ENCODE data around the gene TMEM126B.
A peak's percentile ranks its signal among the peaks of the same experiment; 100 is the strongest.
"Not testable (repeated sequence)": the region's sequence is repeated elsewhere in the genome, so short reads cannot be mapped to it uniquely, and the experiment has no call there.

Gene TMEM126B

GRCh38 chr11:85609286-85609685 is 19.1 kb upstream of the TMEM126B start:
- H3K4me1 ChIP-seq (ENCODE audit: insufficient read depth, low read length); H3K9ac ChIP-seq (ENCODE audit: low read depth, low read length): not testable (repeated sequence)

GRCh38 chr11:85611643-85612042 is 16.8 kb upstream of the TMEM126B start:
- not testable (repeated sequence) for H3K4me3 ChIP-seq (ENCODE audit: low read length); H3K9ac ChIP-seq (ENCODE audit: low read depth, low read length); H3K27me3 ChIP-seq (ENCODE audit: insufficient read depth, low read length); H3K4me1 ChIP-seq (ENCODE audit: insufficient read depth, low read length); H3K27ac ChIP-seq (ENCODE audit: low read length); H3K9me3 ChIP-seq (ENCODE audit: insufficient read depth, low read depth, low read length); H3K36me3 ChIP-seq (ENCODE audit: insufficient read depth, low read depth, low read length)

More at GRCh38 chr11:85609286-85609685, 19.1 kb upstream of the TMEM126B start:
- not testable (repeated sequence) for H3K27ac ChIP-seq (ENCODE audit: low read length); H3K9me3 ChIP-seq (ENCODE audit: insufficient read depth, low read depth, low read length); H3K4me3 ChIP-seq (ENCODE audit: low read length); H3K27me3 ChIP-seq (ENCODE audit: insufficient read depth, low read length); H3K36me3 ChIP-seq (ENCODE audit: insufficient read depth, low read depth, low read length)

GRCh38 chr11:85619499-85619898 is 8.9 kb upstream of the TMEM126B start:
- H3K9ac ChIP-seq (ENCODE audit: low read depth, low read length), result no peak overlapping the region
- no peaks in the 10 kb centered on the region; the same call in 1 of the 2 replicates for H3K4me1 ChIP-seq (ENCODE audit: insufficient read depth, low read length)
- H3K27me3 ChIP-seq (ENCODE audit: insufficient read depth, low read length), result no peaks in the 10 kb centered on the region
- no peak overlapping the region for H3K27ac ChIP-seq (ENCODE audit: low read length)
- H3K36me3 ChIP-seq (ENCODE audit: insufficient read depth, low read depth, low read length), result no peaks in the 10 kb centered on the region
- no peaks in the 10 kb centered on the region for H3K9me3 ChIP-seq (ENCODE audit: insufficient read depth, low read depth, low read length)
- no peak overlapping the region for H3K4me3 ChIP-seq (ENCODE audit: low read length)

GRCh38 chr11:85620256-85620655 is 8.1 kb upstream of the TMEM126B start:
- no peak overlapping the region for H3K27ac ChIP-seq (ENCODE audit: low read length)
- no peaks in the 10 kb centered on the region for H3K36me3 ChIP-seq (ENCODE audit: insufficient read depth, low read depth, low read length)
- H3K27me3 ChIP-seq (ENCODE audit: insufficient read depth, low read length), result no peaks in the 10 kb centered on the region
- H3K9ac ChIP-seq (ENCODE audit: low read depth, low read length), result no peak overlapping the region
- no peaks in the 10 kb centered on the region; the same call in 1 of the 2 replicates for H3K4me1 ChIP-seq (ENCODE audit: insufficient read depth, low read length)
- H3K4me3 ChIP-seq (ENCODE audit: low read length), result no peak overlapping the region
- H3K9me3 ChIP-seq (ENCODE audit: insufficient read depth, low read depth, low read length), result no peaks in the 10 kb centered on the region

GRCh38 chr11:85626496-85626895 is 1.9 kb upstream of the TMEM126B start:
- H3K9me3 ChIP-seq (ENCODE audit: insufficient read depth, low read depth, low read length), result no peaks in the 10 kb centered on the region
- H3K4me3 ChIP-seq (ENCODE audit: low read length), result peak overlapping the region; percentile 95

GRCh38 chr11:85627332-85627997 is 928 bp upstream of the TMEM126B start, which contains the start of gene DLG2:
TSS of gene DLG2 (minus strand) at chr11:85627344.
- Histone ChIP-seq H3K4me1 (ENCODE audit: insufficient read depth, low read length) (peaks cover 12% of the 10 kb centered on the region; the same call in 1 of the 2 replicates), H3K4me3 (ENCODE audit: low read length) (peak within 1 kb of the TSS; percentile 95), H3K9me3 (ENCODE audit: insufficient read depth, low read depth, low read length) (no peaks in the 10 kb centered on the region), H3K9ac (ENCODE audit: low read depth, low read length) (peak within 1 kb of the TSS; percentile 88), H3K27me3 (ENCODE audit: insufficient read depth, low read length) (no peaks in the 10 kb centered on the region), H3K27ac (ENCODE audit: low read length) (peak within 1 kb of the TSS; percentile 36), H3K36me3 (ENCODE audit: insufficient read depth, low read depth, low read length) (peaks cover 20% of the 10 kb centered on the region)

More at GRCh38 chr11:85626496-85626895, 1.9 kb upstream of the TMEM126B start:
- Histone ChIP-seq H3K27ac (ENCODE audit: low read length) (no peak overlapping the region), H3K4me1 (ENCODE audit: insufficient read depth, low read length) (peaks cover 12% of the 10 kb centered on the region; the same call in 1 of the 2 replicates), H3K9ac (ENCODE audit: low read depth, low read length) (peak overlapping the region; percentile 88; the same call in 1 of the 2 replicates), H3K36me3 (ENCODE audit: insufficient read depth, low read depth, low read length) (peaks cover 11% of the 10 kb centered on the region), H3K27me3 (ENCODE audit: insufficient read depth, low read length) (no peaks in the 10 kb centered on the region)

GRCh38 chr11:85628771-85629341 is 463 bp downstream of the TMEM126B start:
- Histone ChIP-seq H3K4me3 (ENCODE audit: low read length) (peak overlapping the region; percentile 95), H3K4me1 (ENCODE audit: insufficient read depth, low read length) (peaks cover 12% of the 10 kb centered on the region; the same call in 1 of the 2 replicates), H3K9ac (ENCODE audit: low read depth, low read length) (peak overlapping the region; percentile 94), H3K9me3 (ENCODE audit: insufficient read depth, low read depth, low read length) (no peaks in the 10 kb centered on the region), H3K27ac (ENCODE audit: low read length) (no peak overlapping the region), H3K27me3 (ENCODE audit: insufficient read depth, low read length) (no peaks in the 10 kb centered on the region), H3K36me3 (ENCODE audit: insufficient read depth, low read depth, low read length) (peaks cover 26% of the 10 kb centered on the region)

- Histone ChIP-seq H3K9me3 (ENCODE audit: insufficient read depth, low read depth, low read length) (no peaks in the 10 kb centered on the region), H3K4me1 (ENCODE audit: insufficient read depth, low read length) (peaks cover 3% of the 10 kb centered on the region; the same call in 1 of the 2 replicates), H3K36me3 (ENCODE audit: insufficient read depth, low read depth, low read length) (peaks cover 67% of the 10 kb centered on the region), H3K4me3 (ENCODE audit: low read length) (no peak overlapping the region), H3K27ac (ENCODE audit: low read length) (no peak overlapping the region), H3K9ac (ENCODE audit: low read depth, low read length) (no peak overlapping the region), H3K27me3 (ENCODE audit: insufficient read depth, low read length) (no peaks in the 10 kb centered on the region)
Measured at GRCh38 chr11:85634747-85635146, 6.4 kb downstream of the TMEM126B start.

- no peak overlapping the region for H3K4me3 ChIP-seq (ENCODE audit: low read length)
- H3K36me3 ChIP-seq (ENCODE audit: insufficient read depth, low read depth, low read length), result peaks cover 3% of the 10 kb centered on the region; the same call in 1 of the 2 replicates
- H3K27ac ChIP-seq (ENCODE audit: low read length), result no peak overlapping the region
- no peak overlapping the region for H3K9ac ChIP-seq (ENCODE audit: low read depth, low read length)
- H3K4me1 ChIP-seq (ENCODE audit: insufficient read depth, low read length), result peaks cover 5% of the 10 kb centered on the region; the same call in 1 of the 2 replicates
- no peaks in the 10 kb centered on the region for H3K27me3 ChIP-seq (ENCODE audit: insufficient read depth, low read length)
- no peaks in the 10 kb centered on the region for H3K9me3 ChIP-seq (ENCODE audit: insufficient read depth, low read depth, low read length)
Measured at GRCh38 chr11:85643191-85643614, 14.8 kb downstream of the TMEM126B start.

GRCh38 chr11:85647078-85647477 is 18.7 kb downstream of the TMEM126B start:
- peak overlapping the region; percentile 87 for H3K4me3 ChIP-seq (ENCODE audit: low read length)
- no peaks in the 10 kb centered on the region for H3K27me3 ChIP-seq (ENCODE audit: insufficient read depth, low read length)
- H3K36me3 ChIP-seq (ENCODE audit: insufficient read depth, low read depth, low read length), result peaks cover 4% of the 10 kb centered on the region; the same call in 1 of the 2 replicates
- H3K9ac ChIP-seq (ENCODE audit: low read depth, low read length), result peak overlapping the region; percentile 91; the same call in 1 of the 2 replicates
- peaks cover 8% of the 10 kb centered on the region; the same call in 1 of the 2 replicates for H3K4me1 ChIP-seq (ENCODE audit: insufficient read depth, low read length)
- no peaks in the 10 kb centered on the region for H3K9me3 ChIP-seq (ENCODE audit: insufficient read depth, low read depth, low read length)
- peak overlapping the region; percentile 10 for H3K27ac ChIP-seq (ENCODE audit: low read length)

GRCh38 chr11:85647604-85648299 is 19.4 kb downstream of the TMEM126B start, which contains the start of gene TMEM126A:
TSS of gene TMEM126A (plus strand) at chr11:85647967. CDS start at chr11:85650256, 2,289 bp downstream.
- Histone ChIP-seq H3K4me3 (ENCODE audit: low read length) (peak within 1 kb of the TSS; percentile 87), H3K9me3 (ENCODE audit: insufficient read depth, low read depth, low read length) (no peaks in the 10 kb centered on the region)

More at GRCh38 chr11:85647604-85648299, 19.4 kb downstream of the TMEM126B start, which contains the start of gene TMEM126A:
- H3K9ac ChIP-seq (ENCODE audit: low read depth, low read length), result peak within 1 kb of the TSS; percentile 91
- H3K27ac ChIP-seq (ENCODE audit: low read length), result peak within 1 kb of the TSS; percentile 22
- peaks cover 8% of the 10 kb centered on the region; the same call in 1 of the 2 replicates for H3K4me1 ChIP-seq (ENCODE audit: insufficient read depth, low read length)
- H3K36me3 ChIP-seq (ENCODE audit: insufficient read depth, low read depth, low read length), result peaks cover 4% of the 10 kb centered on the region; the same call in 1 of the 2 replicates
- no peaks in the 10 kb centered on the region for H3K27me3 ChIP-seq (ENCODE audit: insufficient read depth, low read length)
